NCI-H2227 treated with DMSO at 0.1 percent for 48 hours (cell line): ENCODE results near the gene MKLN1.
A peak's percentile ranks its signal among the peaks of the same experiment; 100 is the strongest.

Source experiments
- DNase-seq: peaks from one replicate; lab custom pipeline; 2025; lab: John Stamatoyannopoulos, UW

MKLN1 gene

DNA sequence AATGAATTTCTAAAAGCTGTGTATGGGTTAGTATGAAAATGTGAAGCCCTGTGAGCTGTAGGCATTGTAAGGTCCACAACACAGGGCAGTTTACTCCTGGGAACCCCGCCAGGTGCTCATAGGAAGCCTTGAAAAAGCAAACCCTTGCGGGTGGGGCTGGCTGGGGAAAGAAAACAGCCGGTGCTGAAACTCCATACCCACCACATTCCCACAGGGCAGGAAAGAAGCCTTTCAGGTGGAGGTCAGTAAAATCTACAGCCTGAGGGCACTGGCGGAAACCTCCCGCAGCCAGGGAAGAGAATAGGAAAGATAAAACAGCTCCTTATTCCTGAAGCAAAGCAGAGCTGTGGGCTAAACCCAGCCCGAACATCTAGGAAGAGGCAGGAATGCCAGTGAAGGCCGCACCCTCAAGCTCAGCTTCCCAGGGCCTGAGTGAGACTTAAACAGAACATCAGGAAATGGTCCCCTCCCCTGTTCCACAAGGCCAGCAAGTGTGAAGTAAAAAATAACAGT is 194.0 kb downstream of the MKLN1 start:
- no peak for DNase-seq

DNA sequence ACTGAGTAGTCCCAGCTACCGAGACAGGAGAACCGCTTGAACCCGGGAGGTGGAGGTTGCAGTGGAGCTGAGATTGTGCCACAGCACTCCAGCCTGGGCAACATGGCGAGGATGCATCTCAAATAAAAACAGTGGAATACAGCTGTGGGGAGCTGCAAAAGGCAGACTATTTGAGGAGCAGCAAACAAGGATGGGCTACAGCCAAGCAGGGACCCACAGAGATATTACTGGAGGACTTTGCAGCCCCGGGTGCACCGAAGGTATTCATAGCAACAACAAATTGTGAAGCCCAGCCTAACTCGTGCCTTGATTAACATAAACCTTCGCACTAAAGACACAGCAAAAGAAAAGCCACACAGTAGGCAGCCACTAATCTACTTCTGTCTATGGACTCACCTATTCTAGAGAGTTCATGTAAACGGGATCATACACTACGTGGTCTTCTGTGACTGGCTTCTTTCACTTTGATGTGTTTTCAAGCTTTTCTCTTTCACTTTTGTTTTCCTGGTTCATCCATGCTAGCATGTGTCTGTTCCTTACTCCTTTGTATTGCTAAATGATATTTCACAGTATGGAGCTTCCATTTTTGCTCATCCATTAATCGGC is 194.8 kb downstream of the MKLN1 start:
- DNase-seq = no peak

DNA sequence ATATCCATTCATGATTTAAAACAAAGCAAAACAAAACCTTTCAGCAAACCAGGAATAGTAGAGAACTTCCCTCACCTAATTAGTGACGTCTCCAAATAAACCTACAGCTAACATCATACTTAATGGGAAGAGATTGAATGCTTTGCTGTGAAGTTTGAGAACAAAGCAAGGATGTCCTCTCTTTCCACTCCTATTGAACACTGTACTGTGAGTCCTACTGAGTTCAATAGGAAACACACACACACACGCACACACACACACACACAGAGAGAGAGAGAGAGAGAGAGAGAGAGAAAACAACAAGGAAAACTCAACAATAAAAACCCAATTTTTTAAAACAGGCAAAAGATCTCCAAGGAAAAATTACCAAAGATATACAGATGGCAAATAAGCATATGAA is 196.4 kb downstream of the MKLN1 start:
- no peak for DNase-seq

DNA sequence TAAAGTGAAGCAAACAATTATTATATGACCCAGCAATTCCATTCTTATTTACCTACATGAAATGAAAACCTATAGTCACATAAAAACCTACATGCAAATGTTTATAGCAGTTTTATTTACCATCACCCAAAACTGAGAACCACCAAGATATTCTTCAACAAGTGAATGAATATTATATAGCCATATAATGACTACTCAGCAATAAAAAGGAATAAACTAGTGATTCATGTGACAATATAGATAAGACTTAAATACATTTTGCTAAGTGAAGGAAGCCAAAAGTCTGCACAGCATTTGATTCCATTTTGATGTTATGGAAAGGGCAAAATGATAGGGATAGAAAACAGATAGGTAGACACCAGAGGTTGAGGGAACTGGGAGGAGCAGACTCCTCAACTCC is 197.0 kb downstream of the MKLN1 start:
- no peak for DNase-seq

DNA sequence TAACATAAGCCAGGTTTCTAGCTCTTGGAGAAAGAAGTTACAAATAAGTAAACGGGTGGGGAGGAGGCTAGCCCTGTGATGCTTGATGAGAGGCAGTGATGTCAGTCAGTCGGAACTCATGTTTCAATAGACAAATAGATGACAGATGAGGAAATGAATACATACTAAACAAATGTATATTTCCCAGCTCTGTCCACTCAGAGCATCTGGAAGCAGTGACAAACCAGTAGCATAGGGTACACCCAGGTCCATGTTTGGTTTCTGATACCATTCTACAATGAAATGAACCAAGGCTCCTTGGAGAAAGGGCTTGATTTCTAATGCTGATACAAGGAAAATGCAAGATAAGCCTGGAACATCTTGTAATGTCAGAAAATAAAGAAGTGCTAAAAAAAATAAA is 198.1 kb downstream of the MKLN1 start:
- no peak for DNase-seq

DNA sequence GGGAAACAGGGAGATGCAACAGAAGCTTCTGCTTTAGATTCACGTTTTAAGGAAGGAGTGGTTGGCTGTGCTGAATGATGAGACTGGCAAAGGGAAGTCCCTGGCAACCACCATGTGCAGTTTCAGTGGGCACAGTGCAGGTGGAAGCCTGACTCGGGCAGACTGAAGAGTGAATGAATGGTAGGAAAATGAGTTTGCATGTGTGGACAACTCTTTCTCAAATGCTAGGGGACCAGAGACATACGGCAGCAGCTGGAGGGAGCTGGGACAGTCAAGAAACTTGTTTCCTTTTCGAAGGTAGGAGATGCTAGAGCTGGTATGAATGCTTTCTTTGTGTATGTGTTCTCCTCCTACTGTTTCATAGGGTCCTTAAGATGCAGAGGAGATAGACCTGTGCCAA is 199.8 kb downstream of the MKLN1 start:
- no peak for DNase-seq

DNA sequence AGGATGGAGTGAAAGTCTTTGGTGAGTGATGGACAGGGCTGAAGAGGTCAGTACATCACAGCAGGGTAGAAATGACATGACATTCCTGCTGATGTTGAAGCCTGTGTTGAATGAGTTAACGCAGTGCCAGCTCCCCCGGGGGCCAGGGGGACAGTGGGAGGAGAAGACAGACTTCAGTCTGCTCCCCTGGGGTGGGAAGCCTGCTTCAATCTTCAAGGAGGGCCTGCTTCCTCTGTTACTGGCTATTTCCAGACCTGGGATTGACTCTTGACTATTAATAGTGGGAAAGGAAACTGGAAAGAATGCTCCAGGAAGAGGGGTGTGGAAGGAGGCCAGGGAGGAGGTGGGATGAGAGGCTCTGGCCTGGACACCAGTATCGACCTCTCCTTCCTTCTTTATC is 201.5 kb downstream of the MKLN1 start:
- no peak for DNase-seq

DNA sequence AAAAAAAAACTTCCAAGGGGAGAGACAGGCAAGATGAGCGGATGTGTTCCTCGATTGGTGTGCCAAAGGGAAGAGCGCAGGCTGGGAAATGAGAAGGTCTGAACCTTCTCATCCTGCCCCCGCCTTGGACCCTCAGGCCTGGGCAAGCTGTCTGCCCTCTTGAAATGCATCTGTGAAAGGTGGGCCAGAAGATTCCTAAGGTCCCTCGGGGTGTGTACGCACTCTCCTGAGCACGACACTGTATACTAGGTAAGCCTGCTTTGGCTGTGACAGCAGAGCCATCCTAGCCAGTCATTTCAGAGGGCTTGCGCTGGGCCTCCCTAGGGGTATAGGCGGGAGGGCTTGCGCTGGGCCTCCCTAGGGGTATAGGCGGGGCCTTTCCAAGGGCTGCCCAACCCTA is 201.9 kb downstream of the MKLN1 start:
- no peak for DNase-seq

DNA sequence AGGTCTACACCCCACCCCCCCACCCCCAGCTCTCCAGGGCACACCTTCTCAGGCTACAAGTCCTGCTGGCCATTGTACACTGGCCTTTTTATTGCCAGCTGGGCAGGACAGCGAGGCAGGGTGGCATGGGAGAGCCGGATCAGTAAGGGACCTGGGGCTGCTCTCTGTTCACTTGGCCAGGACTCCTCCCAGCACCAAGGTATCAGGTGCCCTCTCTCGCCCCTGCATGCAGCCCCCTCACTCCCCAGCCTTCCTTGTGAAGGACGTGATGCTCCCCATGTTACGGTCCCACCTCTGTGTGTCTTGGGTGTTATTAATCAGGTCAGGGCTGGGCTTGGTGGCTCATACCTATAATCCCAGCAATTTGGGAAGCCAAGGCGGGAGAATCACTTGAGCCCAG is 202.5 kb downstream of the MKLN1 start:
- no peak for DNase-seq

DNA sequence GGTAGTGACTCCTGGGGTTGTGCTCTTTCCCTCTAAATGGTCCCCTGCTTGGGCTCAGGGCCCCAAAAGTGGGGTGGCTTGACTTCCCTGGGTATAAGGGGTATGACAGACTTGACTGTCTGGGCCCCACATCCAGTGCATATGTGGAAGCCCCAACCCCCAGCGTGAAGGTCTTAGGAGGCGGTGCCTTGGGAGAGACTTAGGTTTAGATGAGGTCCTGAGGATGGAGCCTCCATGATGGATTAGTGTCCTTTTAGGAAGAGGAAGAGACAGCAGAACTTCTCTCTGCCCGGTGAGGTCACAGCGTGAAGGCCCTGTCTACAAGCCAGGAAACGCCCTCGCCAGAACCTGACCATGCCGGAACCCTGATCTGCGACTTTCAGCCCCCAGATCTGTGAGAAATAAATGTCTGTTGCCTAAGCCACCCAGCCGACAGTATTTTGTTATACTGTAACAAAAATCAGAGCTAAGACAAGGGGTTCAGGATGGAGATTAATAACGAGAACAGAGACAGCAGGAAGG is 205.0 kb downstream of the MKLN1 start:
- DNase-seq = no peak

DNA sequence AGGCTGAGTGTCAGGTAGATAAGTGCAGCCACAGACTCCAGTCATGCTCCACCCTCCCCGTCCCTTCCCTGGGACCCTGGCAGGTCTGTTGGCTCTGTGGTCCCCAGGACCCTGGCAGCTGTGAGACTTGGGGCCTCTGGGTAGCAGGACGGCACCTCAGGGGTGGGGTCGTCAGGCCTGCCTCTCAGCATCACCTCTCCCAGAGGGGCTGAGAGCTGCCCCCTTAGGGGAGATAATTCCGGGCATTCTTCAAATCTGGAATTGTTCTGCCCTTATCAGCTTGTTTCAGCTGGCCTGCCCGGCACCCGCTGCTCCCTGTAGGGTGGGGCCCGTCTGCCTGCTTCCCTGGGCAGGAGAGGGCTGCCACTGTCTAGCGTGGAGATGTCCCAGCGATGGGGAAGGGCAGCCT is 205.5 kb downstream of the MKLN1 start:
- no peak for DNase-seq

DNA sequence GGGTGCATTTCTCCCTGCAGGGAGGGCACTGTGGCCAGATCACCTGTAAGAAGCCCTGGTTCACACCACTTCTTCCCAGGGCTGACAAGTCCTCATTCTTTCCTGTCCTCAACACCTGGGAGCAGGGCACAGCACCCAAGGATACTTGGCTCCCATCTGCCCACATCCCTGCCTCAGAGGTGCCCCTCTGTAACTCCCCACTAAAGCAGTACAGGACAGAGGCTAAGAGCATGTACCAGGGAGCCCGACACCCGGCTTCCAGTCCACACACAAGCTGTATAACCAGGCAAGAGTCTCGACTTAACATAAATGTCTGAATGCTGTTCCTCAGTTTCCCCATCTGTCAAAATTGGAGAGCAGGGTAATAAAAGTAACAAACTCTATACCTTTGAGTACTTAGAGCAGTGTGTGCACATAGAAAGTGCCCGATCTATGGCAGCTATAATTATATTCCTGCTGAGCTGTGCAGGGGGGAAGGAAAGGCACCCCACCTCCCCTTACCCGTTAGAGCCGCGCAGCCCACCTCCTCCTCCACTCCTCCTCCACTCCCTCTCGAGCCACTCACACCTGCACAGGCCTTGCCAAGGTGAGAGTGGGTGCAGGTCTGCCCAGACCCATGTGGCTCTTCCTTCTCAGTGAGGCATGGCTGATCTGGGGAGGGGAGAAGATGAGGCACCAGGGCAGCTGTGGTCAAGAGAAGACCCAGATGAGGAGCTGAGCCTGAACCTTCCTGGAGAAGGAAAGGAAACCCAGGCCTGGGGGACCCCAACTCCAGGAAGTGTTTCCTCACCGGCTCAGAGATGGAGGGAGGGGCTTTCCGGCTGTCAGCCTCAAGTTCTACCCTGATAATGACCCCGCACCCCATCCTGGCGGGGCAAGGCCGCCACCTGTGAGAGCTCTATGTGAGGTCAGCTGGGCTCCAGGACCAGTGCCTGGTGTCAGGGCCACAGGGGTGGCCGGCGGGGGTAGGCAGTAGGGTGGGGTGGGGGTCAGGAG is 206.2 kb downstream of the MKLN1 start:
- no peak for DNase-seq

DNA sequence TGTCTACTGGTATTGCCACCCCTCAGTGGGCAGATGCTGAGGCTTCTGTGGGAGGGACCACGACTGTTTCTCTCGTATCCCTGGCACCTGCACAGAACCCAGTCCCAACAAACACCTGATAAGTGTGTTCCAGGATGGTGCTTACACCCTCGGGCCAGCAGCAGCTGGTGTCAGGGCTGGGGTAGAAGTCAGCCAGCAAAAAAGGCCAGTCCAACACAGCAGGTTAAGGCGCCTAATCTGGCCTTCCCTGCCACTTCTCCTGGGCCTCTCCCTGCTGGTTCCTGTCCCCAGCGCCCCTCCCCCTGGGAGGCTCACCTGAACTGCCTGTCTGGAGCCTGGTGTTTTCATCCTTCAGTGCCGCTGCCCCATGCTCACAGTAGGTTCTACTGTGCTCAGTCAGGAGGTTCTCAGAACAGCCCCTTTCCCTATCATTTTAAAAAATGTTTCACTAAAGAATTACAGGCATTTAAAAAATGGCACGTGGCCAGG is 208.7 kb downstream of the MKLN1 start:
- no peak for DNase-seq

DNA sequence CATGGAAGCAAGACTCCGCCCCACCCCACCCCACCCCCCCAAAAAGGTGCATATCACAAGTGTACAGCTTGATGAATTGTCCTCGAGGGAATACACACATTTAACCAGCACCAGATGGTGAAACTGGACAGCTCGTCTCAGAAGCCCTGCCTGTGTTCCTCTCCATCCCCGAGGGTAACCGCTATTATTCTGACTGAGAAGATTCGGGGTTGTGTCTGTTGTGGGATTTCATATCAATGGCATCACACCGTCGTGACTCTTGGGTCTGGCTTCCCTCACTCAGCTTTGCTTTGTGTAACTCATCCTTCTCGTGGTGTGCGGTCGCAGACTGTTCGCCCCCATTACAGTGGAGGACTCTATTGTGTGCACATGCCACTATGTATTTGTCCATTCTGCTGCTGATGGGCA is 209.9 kb downstream of the MKLN1 start:
- DNase-seq = no peak

DNA sequence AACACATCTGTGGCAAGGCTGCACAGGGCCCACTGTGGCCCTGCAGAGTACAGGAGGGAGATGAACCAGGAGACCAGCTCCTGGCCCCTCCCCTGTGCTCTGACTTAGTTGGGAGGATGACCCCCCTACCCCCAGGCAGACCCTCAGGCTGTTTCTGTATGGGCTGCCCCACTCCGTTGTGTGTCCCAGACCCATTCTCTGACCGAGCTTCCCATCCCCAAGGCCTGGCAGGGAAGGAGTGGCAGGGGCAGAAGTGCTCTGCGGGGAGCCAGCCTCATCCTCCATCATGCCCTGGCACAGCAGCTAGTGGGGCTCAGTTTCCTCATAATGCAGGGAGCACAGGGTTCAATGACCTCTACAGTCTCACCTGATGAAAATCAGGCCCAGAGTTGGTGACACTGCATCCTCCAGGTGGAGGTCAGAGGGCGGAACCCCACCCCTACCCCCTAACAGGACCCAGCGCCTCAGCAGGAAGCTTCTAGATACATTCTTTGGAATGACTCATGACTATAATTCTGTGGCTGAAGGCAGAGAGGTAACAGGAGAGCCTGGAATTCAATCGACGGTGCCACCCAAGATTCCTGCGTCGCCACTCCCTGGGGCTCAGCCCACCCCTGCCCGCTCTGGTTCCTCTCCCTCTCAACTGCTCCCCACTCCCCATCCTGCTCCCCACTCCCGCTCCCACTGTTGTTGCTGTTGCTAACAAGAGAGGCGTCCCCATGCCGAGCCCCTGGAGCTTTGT is 210.6 kb downstream of the MKLN1 start:
- DNase-seq = no peak

DNA sequence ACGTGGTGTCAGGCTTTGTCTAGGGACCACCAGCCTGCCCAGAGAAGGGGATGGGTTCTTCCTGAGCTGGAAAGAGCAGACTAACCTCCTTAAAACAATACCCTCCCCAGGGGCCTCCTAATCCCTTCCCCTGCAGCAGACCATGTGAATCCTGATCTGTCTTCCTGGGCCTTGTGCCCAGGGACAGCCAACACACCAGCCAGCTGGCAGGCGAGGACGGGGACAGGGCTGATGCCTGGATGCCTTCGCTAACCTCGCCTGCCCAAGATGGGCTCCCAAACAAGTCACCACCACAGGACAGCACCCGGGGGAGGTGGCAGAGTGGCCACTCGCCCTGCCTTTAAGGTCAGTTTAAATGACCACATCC is 211.1 kb downstream of the MKLN1 start:
- no peak for DNase-seq

DNA sequence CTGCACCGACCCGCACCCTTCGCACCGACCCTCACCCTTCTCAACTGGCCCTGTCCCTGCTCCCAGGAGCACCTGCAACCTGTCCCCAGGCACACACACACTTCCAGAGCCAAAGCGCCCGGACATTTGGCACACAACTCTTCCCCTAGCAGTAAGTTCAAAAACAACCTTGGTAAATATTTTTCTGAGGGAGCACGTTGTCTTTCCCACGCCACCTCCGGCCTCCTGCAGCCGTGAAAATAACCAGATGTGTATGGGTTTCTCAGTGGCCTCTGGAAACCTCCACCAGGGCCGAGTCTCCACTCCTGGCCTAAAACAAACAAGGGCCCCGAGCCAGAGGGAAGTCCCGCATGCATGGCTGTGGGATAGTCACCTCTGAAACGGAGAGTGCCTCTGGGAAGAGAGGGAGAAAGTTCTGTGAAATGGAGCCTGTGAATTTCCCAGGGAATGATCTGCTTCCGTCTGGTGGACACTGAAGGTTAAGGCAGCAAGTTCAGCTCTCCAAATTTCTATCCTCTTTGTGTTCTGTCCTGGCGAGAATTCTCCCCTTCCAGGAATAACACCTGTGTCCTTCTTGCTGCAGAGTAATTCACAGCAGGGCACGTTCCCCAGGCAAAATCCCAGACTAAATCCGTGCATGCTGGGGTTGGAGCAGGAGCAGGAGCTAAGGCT is 213.0 kb downstream of the MKLN1 start:
- no peak for DNase-seq

DNA sequence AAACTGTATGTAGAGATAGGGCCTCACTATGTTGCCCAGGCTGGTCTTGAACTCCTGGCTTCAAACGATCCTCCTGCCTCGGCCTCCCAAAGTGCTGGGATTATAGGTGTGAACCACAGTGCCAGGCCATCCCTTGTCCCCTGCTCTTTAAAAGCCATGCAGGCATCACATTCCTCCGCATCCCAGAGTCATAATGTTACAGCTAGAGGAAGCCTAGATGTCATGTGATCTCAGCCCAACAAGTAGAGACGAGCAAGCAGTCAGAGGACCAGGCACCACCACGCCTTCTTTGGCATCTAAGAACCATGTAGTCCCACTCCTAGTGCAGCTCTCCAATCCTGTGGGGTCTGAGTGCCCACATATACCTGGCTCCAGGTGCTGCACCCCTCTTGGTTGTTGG is 215.6 kb downstream of the MKLN1 start:
- DNase-seq = no peak

DNA sequence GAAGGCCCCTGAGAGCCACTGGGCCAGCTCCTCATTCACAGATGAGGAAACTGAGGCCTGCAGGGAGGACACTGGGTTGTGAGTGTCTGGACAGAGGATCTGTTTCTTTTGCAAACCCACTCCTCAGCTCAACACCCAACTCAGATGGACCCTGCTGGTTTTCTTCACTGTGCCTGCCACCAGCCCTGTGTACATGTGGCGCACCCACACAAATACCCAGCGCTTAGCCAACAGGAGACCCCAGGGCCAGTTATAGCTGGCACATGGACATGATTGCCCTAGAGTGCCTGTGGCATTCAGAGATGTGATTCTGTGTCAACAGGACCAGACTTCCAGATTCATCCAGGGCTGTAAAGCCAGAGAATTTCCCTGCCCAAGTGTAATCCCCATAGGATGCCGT is 216.3 kb downstream of the MKLN1 start:
- DNase-seq = no peak

DNA sequence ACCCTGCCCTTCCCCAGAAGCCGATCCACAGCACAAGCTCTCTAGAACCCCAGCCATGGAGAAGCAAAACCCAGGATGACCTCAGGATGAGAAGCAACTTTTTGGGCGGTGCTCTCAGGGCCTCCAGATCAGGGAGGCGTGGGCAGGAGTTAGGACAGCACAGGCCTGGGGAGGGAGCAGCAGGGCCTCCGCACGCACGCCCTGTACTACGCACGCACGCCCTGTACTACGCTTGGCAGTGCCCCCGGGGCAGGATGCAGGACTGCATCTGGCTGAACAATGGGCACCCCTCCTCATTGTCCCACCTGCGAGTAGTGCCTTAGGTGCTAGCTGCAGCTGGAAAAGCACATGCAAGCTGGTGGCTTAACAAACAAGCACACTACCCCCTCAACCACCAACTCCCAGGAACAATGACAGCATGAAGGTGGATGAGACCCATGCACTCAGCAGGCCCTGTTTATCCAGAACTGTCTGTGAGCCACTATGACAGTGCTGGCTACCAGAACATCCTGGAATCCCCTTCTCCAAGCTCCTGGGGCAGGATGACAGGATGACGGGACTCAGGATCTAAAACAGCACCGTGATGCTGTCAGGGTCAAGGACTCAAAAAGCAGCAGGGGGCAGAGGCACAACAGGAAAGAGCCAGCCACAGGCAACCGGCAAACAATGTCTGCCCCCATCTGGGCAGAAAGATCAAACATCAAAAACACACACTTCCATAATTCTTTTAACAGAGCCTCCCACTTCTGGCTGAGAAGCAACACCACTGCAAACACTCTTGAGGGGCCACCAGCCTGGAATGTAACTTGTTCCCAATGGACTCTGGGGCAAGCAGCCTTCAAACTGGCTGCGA is 217.0 kb downstream of the MKLN1 start:
- peak; percentile 47 for DNase-seq

DNA sequence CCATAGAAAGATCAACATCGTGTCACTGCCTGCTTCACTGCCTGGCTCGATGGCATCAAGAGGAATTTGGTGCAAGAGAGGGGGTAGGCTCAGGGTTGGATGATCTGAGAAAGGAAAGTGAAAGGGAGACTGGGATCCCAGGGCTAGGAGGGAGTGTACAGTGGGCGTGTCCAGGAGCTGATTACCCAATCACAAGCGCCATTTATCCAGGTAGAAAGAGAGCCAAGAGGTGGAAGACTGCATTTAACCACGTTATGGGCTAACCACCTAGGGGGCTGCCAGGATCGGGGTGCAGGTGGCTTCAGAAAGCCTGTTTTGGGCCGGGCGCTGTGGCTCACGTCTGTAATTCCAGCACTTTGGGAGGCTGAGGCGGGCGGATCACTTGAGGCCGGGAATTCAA is 218.4 kb downstream of the MKLN1 start:
- no peak for DNase-seq
